T-helper 1 cell treated with Interleukin-12 subunit alpha and Interleukin-12 subunit beta and Interleukin-4 antibody, amounts not matched to agents 30 μg/mL and 1 μg/mL, for 36 hours (primary cell): Measurements from ENCODE around the gene CDC20B.
"Not testable (repeated sequence)": the region's sequence is repeated elsewhere in the genome, so short reads cannot be mapped to it uniquely, and the experiment has no call there.

Experiments
- H3K27ac Mint-ChIP-seq: one replicate; pipeline ENCODE4 v1.8.0; 2021; ENCODE audit warnings: mild to moderate bottlenecking, mixed read lengths
- H3K27me3 Mint-ChIP-seq: one replicate; pipeline ENCODE4 v1.8.0; 2021; ENCODE audit warnings: low read depth, mixed read lengths
- H3K36me3 Mint-ChIP-seq: one replicate; pipeline ENCODE4 v1.8.0; 2021; ENCODE audit warnings: low read depth, mixed read lengths
- H3K4me1 Mint-ChIP-seq: one replicate; pipeline ENCODE4 v1.8.0; 2021; ENCODE audit warnings: low read depth, mixed read lengths
- H3K4me3 Mint-ChIP-seq: one replicate; pipeline ENCODE4 v1.8.0; 2021; ENCODE audit warnings: mild to moderate bottlenecking, moderate library complexity, mixed read lengths
- H3K9me3 Mint-ChIP-seq: one replicate; pipeline ENCODE4 v1.8.0; 2021; ENCODE audit warnings: mixed read lengths

Gene CDC20B

GRCh38 chr5:55143624-55144023 lies 29.4 kb downstream of the CDC20B start:
- Mint-ChIP-seq H3K36me3 (peaks cover 17% of the 10 kb centered on the region), H3K4me3 (no peak overlapping the region), H3K9me3 (no peaks in the 10 kb centered on the region), H3K27me3 (peaks cover 28% of the 10 kb centered on the region), H3K4me1 (peaks cover 41% of the 10 kb centered on the region), H3K27ac (no peak overlapping the region)

- H3K9me3 Mint-ChIP-seq, result no peaks in the 10 kb centered on the region
- H3K4me1 Mint-ChIP-seq, result peaks cover 43% of the 10 kb centered on the region
- no peak overlapping the region for H3K4me3 Mint-ChIP-seq
- H3K27ac Mint-ChIP-seq, result peak overlapping the region; percentile 45
- peaks cover 20% of the 10 kb centered on the region for H3K36me3 Mint-ChIP-seq
- H3K27me3 Mint-ChIP-seq, result peaks cover 26% of the 10 kb centered on the region
These were observed 30.9 kb downstream of the CDC20B start for GRCh38 chr5:55141945-55142690.

- peaks cover 26% of the 10 kb centered on the region for H3K27me3 Mint-ChIP-seq
- peaks cover 20% of the 10 kb centered on the region for H3K36me3 Mint-ChIP-seq
- peak overlapping the region; percentile 34 for H3K27ac Mint-ChIP-seq
- no peaks in the 10 kb centered on the region for H3K9me3 Mint-ChIP-seq
- peaks cover 37% of the 10 kb centered on the region for H3K4me1 Mint-ChIP-seq
- no peak overlapping the region for H3K4me3 Mint-ChIP-seq
These were observed 31.9 kb downstream of the CDC20B start for GRCh38 chr5:55140908-55141665.

- peaks cover 14% of the 10 kb centered on the region for H3K36me3 Mint-ChIP-seq
- no peak overlapping the region for H3K27ac Mint-ChIP-seq
- H3K9me3 Mint-ChIP-seq, result peaks cover 9% of the 10 kb centered on the region
- H3K4me3 Mint-ChIP-seq, result no peak overlapping the region
- H3K27me3 Mint-ChIP-seq, result peaks cover 16% of the 10 kb centered on the region
- H3K4me1 Mint-ChIP-seq, result peaks cover 24% of the 10 kb centered on the region
These were observed 36.5 kb downstream of the CDC20B start for GRCh38 chr5:55136521-55136920.

- Mint-ChIP-seq H3K4me3 (peak overlapping the region; percentile 5), H3K27me3 (peaks cover 16% of the 10 kb centered on the region), H3K9me3 (peaks cover 28% of the 10 kb centered on the region), H3K27ac (no peak overlapping the region), H3K4me1 (peaks cover 15% of the 10 kb centered on the region), H3K36me3 (peaks cover 24% of the 10 kb centered on the region)
These were observed 38.8 kb downstream of the CDC20B start for GRCh38 chr5:55134053-55134722.

GRCh38 chr5:55123365-55123764 lies 49.6 kb downstream of the CDC20B start:
- Mint-ChIP-seq H3K27ac (no peak overlapping the region), H3K4me3 (no peak overlapping the region), H3K4me1 (peaks cover 4% of the 10 kb centered on the region), H3K27me3 (peaks cover 28% of the 10 kb centered on the region), H3K36me3 (peaks cover 10% of the 10 kb centered on the region), H3K9me3 (peaks cover 15% of the 10 kb centered on the region)

- Mint-ChIP-seq H3K27me3 (peaks cover 5% of the 10 kb centered on the region), H3K4me1 (peaks cover 29% of the 10 kb centered on the region), H3K36me3 (peaks cover 32% of the 10 kb centered on the region), H3K27ac (no peak overlapping the region), H3K4me3 (no peak overlapping the region), H3K9me3 (peaks cover 4% of the 10 kb centered on the region)
These were observed 58.9 kb downstream of the CDC20B start for GRCh38 chr5:55114061-55114460.

GRCh38 chr5:55113327-55113726 lies 59.6 kb downstream of the CDC20B start:
- Mint-ChIP-seq H3K36me3 (peaks cover 40% of the 10 kb centered on the region), H3K27ac (peak overlapping the region; percentile 55), H3K27me3 (no peaks in the 10 kb centered on the region), H3K9me3 (peaks cover 4% of the 10 kb centered on the region), H3K4me3 (peak overlapping the region; percentile 6), H3K4me1 (peaks cover 31% of the 10 kb centered on the region)

- peaks cover 4% of the 10 kb centered on the region for H3K9me3 Mint-ChIP-seq
- no peaks in the 10 kb centered on the region for H3K27me3 Mint-ChIP-seq
- H3K36me3 Mint-ChIP-seq, result peaks cover 64% of the 10 kb centered on the region
These were observed 62.8 kb downstream of the CDC20B start for GRCh38 chr5:55110217-55110616.

GRCh38 chr5:55108661-55109060 lies 64.3 kb downstream of the CDC20B start:
- Mint-ChIP-seq H3K36me3 (peaks cover 75% of the 10 kb centered on the region), H3K4me3 (peak overlapping the region; percentile 65), H3K4me1 (peaks cover 58% of the 10 kb centered on the region), H3K9me3 (peaks cover 4% of the 10 kb centered on the region), H3K27me3 (no peaks in the 10 kb centered on the region), H3K27ac (no peak overlapping the region)

More at GRCh38 chr5:55110217-55110616, 62.8 kb downstream of the CDC20B start:
- H3K4me1 Mint-ChIP-seq, result peaks cover 50% of the 10 kb centered on the region
- H3K4me3 Mint-ChIP-seq, result no peak overlapping the region
- no peak overlapping the region for H3K27ac Mint-ChIP-seq

GRCh38 chr5:55105976-55106375 lies 67.0 kb downstream of the CDC20B start:
- not testable (repeated sequence) for H3K27ac Mint-ChIP-seq, H3K27me3 Mint-ChIP-seq, H3K9me3 Mint-ChIP-seq
- peaks cover 57% of the 10 kb centered on the region for H3K4me1 Mint-ChIP-seq
- peaks cover 69% of the 10 kb centered on the region for H3K36me3 Mint-ChIP-seq
- peak overlapping the region; percentile 77 for H3K4me3 Mint-ChIP-seq

GRCh38 chr5:55104946-55105701 lies 67.9 kb downstream of the CDC20B start:
- H3K4me3 Mint-ChIP-seq, result peak overlapping the region; percentile 93
- H3K4me1 Mint-ChIP-seq, result peaks cover 61% of the 10 kb centered on the region
- peaks cover 71% of the 10 kb centered on the region for H3K36me3 Mint-ChIP-seq
- H3K27ac Mint-ChIP-seq, result peak overlapping the region; percentile 64
- peaks cover 8% of the 10 kb centered on the region for H3K9me3 Mint-ChIP-seq
- H3K27me3 Mint-ChIP-seq, result no peaks in the 10 kb centered on the region

GRCh38 chr5:55104036-55104772 lies 68.8 kb downstream of the CDC20B start:
- peaks cover 62% of the 10 kb centered on the region for H3K4me1 Mint-ChIP-seq
- peak overlapping the region; percentile 71 for H3K27ac Mint-ChIP-seq
- H3K4me3 Mint-ChIP-seq, result peak overlapping the region; percentile 93
- peaks cover 14% of the 10 kb centered on the region for H3K9me3 Mint-ChIP-seq
- H3K27me3 Mint-ChIP-seq, result no peaks in the 10 kb centered on the region
- H3K36me3 Mint-ChIP-seq, result peaks cover 72% of the 10 kb centered on the region
